Measurements from ENCODE around the gene GRK4.

DNA sequence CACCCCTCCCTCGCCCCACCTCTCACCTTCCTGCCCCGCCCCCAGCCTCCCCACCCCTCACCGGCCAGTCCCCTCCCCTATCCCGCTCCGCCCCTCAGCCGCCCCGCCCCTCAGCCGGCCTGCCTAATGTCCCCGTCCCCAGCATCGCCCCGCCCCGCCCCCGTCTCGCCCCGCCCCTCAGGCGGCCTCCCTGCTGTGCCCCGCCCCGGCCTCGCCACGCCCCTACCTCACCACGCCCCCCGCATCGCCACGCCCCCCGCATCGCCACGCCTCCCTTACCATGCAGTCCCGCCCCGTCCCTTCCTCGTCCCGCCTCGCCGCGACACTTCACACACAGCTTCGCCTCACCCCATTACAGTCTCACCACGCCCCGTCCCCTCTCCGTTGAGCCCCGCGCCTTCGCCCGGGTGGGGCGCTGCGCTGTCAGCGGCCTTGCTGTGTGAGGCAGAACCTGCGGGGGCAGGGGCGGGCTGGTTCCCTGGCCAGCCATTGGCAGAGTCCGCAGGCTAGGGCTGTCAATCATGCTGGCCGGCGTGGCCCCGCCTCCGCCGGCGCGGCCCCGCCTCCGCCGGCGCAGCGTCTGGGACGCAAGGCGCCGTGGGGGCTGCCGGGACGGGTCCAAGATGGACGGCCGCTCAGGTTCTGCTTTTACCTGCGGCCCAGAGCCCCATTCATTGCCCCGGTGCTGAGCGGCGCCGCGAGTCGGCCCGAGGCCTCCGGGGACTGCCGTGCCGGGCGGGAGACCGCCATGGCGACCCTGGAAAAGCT is 110.9 kb downstream of the GRK4 start, which contains the start of the genes HTT and HTT-AS:
- TF ChIP-seq CTCF (IDR thresholded peaks at IDR 0.05) (peak in 4 of 6 experiments; percentile 29 to 59 (median 54)), POLR2A (IDR thresholded peaks at IDR 0.05) (peak in 3 of 4 donors; percentile 59 to 86 (median 86)), POLR2AphosphoS5 (IDR thresholded peaks at IDR 0.05) (peak; percentile 73 to 79), EP300 (IDR thresholded peaks at IDR 0.05) (no peak)

Data from upper lobe of left lung (tissue), 4 donors.